ENCODE data around the gene NOC2L. TPM values are rescaled to one million over a fixed set of nuclear protein-coding genes. Genes with fewer than 3 reads are reported as not detected.
A peak's percentile ranks its signal among the peaks of the same experiment; 100 is the strongest.

NOC2L gene
- polyA plus RNA-seq, 2 of the 4 experiments (the other 2 are of a cell fraction), result 48.4 to 73.5 TPM

DNA sequence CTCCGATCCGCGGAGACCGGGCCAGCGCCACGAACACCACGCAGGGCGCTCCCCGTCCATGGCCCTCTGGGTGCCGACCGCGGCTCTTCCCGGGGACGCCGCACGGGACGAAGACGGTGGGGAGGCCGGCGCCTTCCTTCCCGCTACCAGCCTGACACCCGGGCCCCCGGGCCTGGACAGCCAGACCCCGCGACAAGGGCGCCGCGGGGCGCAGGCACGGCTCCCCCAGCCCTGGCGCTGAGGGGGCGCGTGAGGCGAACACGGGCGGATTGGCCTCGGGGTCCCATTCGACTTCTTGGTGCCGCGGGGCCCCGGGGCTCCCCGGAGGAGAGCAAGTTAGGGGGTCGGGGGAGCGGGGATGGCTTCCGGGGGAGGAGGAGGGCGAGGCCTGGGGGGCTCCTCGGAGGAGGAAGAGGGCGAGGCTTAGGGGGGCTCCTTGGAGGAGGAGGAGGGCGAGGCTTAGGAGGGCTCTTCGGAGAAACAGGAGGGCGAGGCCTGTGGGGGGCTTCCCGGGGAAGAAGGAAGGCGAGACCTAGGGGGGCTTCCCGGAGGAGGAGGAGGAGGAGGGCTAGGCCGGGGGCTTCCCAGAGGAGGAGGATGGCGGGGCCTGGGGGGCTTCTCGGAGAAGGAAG, 791 bp upstream of the NOC2L start:
- whole genome bisulfite sequencing (ENCODE audit: missing lambda C conversion rate), result 41% methylated on average over 16 of the region's 57 CpGs
- FAIRE-seq (no peak), DNase-seq (ENCODE audit: low read depth in 1 of 2, low spot score in 1 of 2) (no peak), ATAC-seq (peak; percentile 56 to 59)
- Histone ChIP-seq H3K27ac (peak overlapping the region; percentile 89 to 93), H3K4me3 (peak overlapping the region; percentile 84), H3K4me1 (peaks cover 13% of the 10 kb centered on the region; the same call in 2 of the 3 replicates), H3K9me3 (no peaks in the 10 kb centered on the region), H3K4me2 (peak overlapping the region; percentile 82)
- TF ChIP-seq, protein P1, sequence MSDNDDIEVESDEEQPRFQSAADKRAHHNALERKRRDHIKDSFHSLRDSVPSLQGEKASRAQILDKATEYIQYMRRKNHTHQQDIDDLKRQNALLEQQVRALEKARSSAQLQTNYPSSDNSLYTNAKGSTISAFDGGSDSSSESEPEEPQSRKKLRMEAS (IDR thresholded peaks at IDR 0.05), result 0 out of 2 replicates have a peak, but pooled peaks have one; percentile 0
- TF ChIP-seq CBX2 (IDR thresholded peaks at IDR 0.05; ENCODE audit: borderline replicate concordance, low read depth), result no peak
- POLR2A ChIA-PET, result interaction anchor here (1.2 to 1.4 kb wide), 2 partner anchors 15 to 16 kb away, joined by 3 to 4 read pairs; no protein-coding TSS in a partner anchor
- CTCF ChIA-PET, result interaction anchor here (0.6 to 1.4 kb wide), 3 partner anchors 11 to 56 kb away, joined by 3 to 4 read pairs (median 3); no protein-coding TSS in a partner anchor

DNA sequence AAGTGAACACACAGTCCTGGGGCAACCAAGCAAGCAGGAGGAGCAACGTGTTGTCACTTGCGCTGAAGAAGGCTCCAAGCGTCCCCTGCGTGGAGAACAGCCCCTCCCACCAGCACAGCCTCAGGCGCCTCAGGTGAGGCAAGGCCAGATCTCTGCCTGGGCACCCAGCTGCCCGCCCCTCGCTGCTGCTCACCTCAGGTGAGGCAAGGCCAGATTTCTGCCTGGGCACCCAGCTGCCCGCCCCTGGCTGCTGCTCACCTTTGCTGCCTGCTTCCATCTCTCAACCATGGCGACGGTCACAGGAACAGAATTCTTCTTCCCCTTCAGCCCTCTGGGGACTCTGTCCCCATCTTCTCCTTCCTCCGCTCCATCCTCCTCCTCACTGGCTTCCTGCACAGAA, 2.4 kb downstream of the NOC2L start:
- Histone ChIP-seq H3K27ac (no peak overlapping the region), H3K4me2 (no peak overlapping the region), H3K9me3 (no peaks in the 10 kb centered on the region), H3K4me1 (peaks cover 13% of the 10 kb centered on the region; the same call in 2 of the 3 replicates), H3K4me3 (no peak overlapping the region)
- TF ChIP-seq RCOR1 (IDR thresholded peaks at IDR 0.05; ENCODE audit: low read depth, low read length) (no peak), CBX2 (IDR thresholded peaks at IDR 0.05; ENCODE audit: borderline replicate concordance, low read depth) (no peak), CHD2 (IDR thresholded peaks at IDR 0.05; ENCODE audit: low read length, partially characterized antibody) (no peak), JUNB (IDR thresholded peaks at IDR 0.05) (no peak), RNF2 (IDR thresholded peaks at IDR 0.05; ENCODE audit: borderline replicate concordance, low read depth) (no peak), HOXB5 (CRISPR knock-in tag; IDR thresholded peaks at IDR 0.05) (no peak), TFCP2L1 (CRISPR knock-in tag; IDR thresholded peaks at IDR 0.05) (no peak), RARB (CRISPR knock-in tag; IDR thresholded peaks at IDR 0.05) (no peak), HEYL (CRISPR knock-in tag; IDR thresholded peaks at IDR 0.05) (no peak), GATA3 (IDR thresholded peaks at IDR 0.05; ENCODE audit: borderline replicate concordance) (no peak), RAD21 (conservative IDR thresholded peaks at IDR 0.05 in 1 of 2, IDR thresholded peaks at IDR 0.05 in 1 of 2) (no peak), POLR2AphosphoS2 (conservative IDR thresholded peaks at IDR 0.05; ENCODE audit: low read length) (no peak), MAFK (IDR thresholded peaks at IDR 0.05; ENCODE audit: partially characterized antibody) (no peak), CEBPB (IDR thresholded peaks at IDR 0.05) (no peak), FOSL2 (IDR thresholded peaks at IDR 0.05) (no peak), FOSL2 (CRISPR knock-in tag; IDR thresholded peaks at IDR 0.05) (no peak)
- TF ChIP-seq, protein P2, sequence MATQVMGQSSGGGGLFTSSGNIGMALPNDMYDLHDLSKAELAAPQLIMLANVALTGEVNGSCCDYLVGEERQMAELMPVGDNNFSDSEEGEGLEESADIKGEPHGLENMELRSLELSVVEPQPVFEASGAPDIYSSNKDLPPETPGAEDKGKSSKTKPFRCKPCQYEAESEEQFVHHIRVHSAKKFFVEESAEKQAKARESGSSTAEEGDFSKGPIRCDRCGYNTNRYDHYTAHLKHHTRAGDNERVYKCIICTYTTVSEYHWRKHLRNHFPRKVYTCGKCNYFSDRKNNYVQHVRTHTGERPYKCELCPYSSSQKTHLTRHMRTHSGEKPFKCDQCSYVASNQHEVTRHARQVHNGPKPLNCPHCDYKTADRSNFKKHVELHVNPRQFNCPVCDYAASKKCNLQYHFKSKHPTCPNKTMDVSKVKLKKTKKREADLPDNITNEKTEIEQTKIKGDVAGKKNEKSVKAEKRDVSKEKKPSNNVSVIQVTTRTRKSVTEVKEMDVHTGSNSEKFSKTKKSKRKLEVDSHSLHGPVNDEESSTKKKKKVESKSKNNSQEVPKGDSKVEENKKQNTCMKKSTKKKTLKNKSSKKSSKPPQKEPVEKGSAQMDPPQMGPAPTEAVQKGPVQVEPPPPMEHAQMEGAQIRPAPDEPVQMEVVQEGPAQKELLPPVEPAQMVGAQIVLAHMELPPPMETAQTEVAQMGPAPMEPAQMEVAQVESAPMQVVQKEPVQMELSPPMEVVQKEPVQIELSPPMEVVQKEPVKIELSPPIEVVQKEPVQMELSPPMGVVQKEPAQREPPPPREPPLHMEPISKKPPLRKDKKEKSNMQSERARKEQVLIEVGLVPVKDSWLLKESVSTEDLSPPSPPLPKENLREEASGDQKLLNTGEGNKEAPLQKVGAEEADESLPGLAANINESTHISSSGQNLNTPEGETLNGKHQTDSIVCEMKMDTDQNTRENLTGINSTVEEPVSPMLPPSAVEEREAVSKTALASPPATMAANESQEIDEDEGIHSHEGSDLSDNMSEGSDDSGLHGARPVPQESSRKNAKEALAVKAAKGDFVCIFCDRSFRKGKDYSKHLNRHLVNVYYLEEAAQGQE (IDR thresholded peaks at IDR 0.05), result no peak
- TF ChIP-seq, protein P3, sequence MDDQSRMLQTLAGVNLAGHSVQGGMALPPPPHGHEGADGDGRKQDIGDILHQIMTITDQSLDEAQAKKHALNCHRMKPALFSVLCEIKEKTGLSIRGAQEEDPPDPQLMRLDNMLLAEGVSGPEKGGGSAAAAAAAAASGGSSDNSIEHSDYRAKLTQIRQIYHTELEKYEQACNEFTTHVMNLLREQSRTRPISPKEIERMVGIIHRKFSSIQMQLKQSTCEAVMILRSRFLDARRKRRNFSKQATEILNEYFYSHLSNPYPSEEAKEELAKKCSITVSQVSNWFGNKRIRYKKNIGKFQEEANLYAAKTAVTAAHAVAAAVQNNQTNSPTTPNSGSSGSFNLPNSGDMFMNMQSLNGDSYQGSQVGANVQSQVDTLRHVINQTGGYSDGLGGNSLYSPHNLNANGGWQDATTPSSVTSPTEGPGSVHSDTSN (IDR thresholded peaks at IDR 0.05), result no peak
- ATAC-seq (no peak), FAIRE-seq (no peak), DNase-seq (ENCODE audit: low read depth in 1 of 2, low spot score in 1 of 2) (no peak)
- ChIA-PET POLR2A (no interaction called here), CTCF (interaction anchor here (1.6 kb wide), 1 partner anchor 19 kb away, joined by 6 read pairs; no protein-coding TSS in a partner anchor)
- WGBS (ENCODE audit: missing lambda C conversion rate), result 98% methylated on average over 9 of the region's 11 CpGs

Data from A549 (cell line).